Measurements from ENCODE around the gene OR10T2.

GRCh38 chr1:158355773-158356285 is 43.4 kb downstream of the OR10T2 start:
- TF ChIP-seq POLR2AphosphoS5 (IDR thresholded peaks at IDR 0.05; ENCODE audit: low read depth, low read length) (no peak), POLR2A (IDR thresholded peaks at IDR 0.05; ENCODE audit: low read depth, low read length) (no peak)

Measured in GM12891 (cell line).